GDM1 (cell line): ENCODE measurements around the gene SORBS2.

Experiments used
- DNase-seq: peaks from one replicate; lab custom pipeline; 2025; lab: John Stamatoyannopoulos, UW

Gene SORBS2

GRCh38 chr4:185805262-185805802, 6.7 kb downstream of the SORBS2 start:
- DNase-seq, result no peak

- DNase-seq, result no peak
These were observed 9.0 kb downstream of the SORBS2 start for GRCh38 chr4:185803022-185803421.

GRCh38 chr4:185801471-185801870, 10.5 kb downstream of the SORBS2 start:
- no peak for DNase-seq

GRCh38 chr4:185800266-185800945, 11.6 kb downstream of the SORBS2 start:
- DNase-seq, result no peak

GRCh38 chr4:185799442-185799841, 12.6 kb downstream of the SORBS2 start:
- DNase-seq, result no peak

GRCh38 chr4:185797596-185798338, 14.2 kb downstream of the SORBS2 start:
- no peak for DNase-seq

GRCh38 chr4:185797018-185797417, 15.0 kb downstream of the SORBS2 start:
- no peak for DNase-seq

GRCh38 chr4:185796176-185796575, 15.8 kb downstream of the SORBS2 start:
- no peak for DNase-seq

- no peak for DNase-seq
These were observed 17.4 kb downstream of the SORBS2 start for GRCh38 chr4:185794637-185795036.

GRCh38 chr4:185793716-185794115, 18.3 kb downstream of the SORBS2 start:
- no peak for DNase-seq

GRCh38 chr4:185793116-185793485, 18.9 kb downstream of the SORBS2 start:
- no peak for DNase-seq

GRCh38 chr4:185792384-185793115, 19.4 kb downstream of the SORBS2 start:
- DNase-seq, result no peak

- DNase-seq, result no peak
These were observed 23.9 kb downstream of the SORBS2 start for GRCh38 chr4:185787926-185788679.

- DNase-seq, result no peak
These were observed 25.6 kb downstream of the SORBS2 start for GRCh38 chr4:185786422-185786821.

- DNase-seq, result no peak
These were observed 28.4 kb downstream of the SORBS2 start for GRCh38 chr4:185783574-185783973.

- DNase-seq, result no peak
These were observed 29.5 kb downstream of the SORBS2 start for GRCh38 chr4:185782523-185782922.

- DNase-seq, result no peak
These were observed 30.3 kb downstream of the SORBS2 start for GRCh38 chr4:185781555-185782215.

- DNase-seq, result no peak
These were observed 31.5 kb downstream of the SORBS2 start for GRCh38 chr4:185780472-185780871.

GRCh38 chr4:185779517-185779916, 32.5 kb downstream of the SORBS2 start:
- DNase-seq, result no peak

GRCh38 chr4:185778307-185778706, 33.7 kb downstream of the SORBS2 start:
- DNase-seq, result no peak

GRCh38 chr4:185775792-185776555, 36.0 kb downstream of the SORBS2 start:
- DNase-seq, result no peak
